GM19455 (cell line): ENCODE results near the gene GALNT17.

Source experiments
- ATAC-seq: cut with Tn5 transposase; IDR thresholded peaks from one replicate; pipeline ENCODE4 v1.9.1; 2021; ENCODE audit not compliant: unreplicated experiment

GALNT17 gene

DNA sequence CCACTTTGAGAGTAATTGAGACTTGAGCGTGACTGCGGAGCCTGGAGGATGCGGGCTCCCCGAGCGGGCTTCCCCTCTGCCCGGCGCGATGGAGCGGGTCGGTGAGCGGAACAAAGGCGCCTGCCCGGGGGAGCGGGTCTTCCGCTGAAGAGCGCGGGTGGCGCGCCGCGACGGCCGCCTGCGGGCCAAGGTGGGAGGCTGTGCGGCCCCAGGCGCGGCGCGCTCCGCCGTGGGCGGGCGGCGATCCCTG is at the start of gene GALNT17:
Gene GALNT17 (plus strand): TSS at position 18 of the 250 bp plus-strand sequence.
- no peak for ATAC-seq

DNA sequence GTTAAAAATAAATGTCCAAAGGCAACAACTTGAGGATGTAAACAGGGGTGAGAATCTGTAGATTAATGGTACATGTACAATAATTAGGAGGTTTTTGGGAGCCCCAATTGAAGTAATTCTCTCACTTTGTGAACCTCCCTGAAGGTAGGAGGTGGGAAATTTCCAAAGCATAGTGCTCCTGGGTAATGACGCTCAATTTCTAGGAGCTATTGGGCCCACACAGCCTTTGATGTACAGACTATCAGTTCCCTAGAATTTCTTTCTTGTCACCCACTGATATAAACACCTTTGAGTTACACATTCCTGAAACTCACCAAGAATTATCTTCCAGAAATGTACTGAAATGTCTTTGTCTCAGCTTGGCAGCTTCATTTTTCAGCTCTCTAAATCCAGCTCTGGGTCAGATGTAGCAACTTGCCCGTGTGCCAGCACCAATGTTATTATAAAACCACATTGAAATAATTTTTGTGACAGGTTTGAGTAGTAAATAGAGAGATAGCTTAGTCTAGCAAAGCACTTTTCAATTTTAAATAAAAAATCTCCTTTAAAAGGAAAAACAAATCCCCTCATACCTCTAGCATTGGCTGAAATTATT is 36.6 kb upstream of the GALNT17 start:
- no peak for ATAC-seq

DNA sequence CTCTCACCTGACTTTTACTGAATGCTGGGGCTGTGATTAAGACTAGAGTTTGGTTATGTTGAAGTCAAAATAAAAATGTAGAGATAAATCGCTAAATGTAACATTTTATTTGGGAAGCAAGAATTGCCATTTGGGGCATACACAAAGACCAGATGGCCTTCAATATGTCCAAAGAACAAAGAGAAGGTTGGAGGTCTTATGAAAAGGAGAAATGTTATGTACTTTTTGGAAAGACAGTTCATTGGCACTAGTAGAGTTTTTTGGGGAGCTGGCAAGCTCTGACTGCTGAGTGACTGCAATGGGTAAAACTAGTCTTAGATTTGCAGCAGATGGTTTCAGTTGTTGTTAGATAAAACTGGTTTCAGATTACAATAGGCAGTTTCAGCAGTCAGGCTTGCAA is 35.6 kb upstream of the GALNT17 start:
- no peak for ATAC-seq

DNA sequence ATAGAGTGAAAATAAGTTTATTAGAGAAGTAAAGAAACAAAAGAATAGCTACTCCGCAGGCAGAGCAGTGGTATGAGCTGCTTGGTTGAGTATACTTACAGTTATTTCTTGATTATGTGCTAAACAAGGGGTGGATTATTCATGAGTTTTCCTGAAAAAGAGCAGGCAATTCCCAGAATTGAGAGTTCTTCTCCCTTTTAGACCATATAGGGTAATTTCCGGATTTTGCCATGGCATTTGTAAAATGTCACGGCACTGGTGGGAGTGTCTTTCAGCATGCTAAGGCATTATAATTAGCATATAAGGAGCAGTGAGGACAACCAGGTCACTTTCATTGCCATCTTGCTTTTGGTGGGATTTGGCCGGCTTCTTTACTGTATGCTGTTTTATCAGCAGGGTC is 25.7 kb upstream of the GALNT17 start:
- no peak for ATAC-seq

DNA sequence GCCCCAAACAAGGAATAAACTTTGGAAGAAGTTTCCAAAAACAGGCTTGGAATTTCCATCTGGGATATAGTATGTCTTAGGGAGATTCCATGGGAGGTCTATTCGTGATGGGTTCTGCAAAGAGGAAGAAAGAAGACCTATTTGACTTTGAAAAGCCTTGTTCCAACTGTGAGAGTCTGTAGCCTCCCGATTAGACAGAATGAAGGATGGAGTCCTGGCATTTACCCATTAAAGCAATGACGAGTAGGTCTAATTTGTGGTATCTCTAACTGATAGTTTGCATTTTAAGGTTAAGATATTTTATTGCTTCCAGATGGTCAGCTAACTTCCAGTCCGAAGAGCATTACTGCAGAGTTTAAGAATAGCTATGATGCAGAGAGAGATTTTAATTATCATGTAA is 19.5 kb upstream of the GALNT17 start:
- no peak for ATAC-seq

DNA sequence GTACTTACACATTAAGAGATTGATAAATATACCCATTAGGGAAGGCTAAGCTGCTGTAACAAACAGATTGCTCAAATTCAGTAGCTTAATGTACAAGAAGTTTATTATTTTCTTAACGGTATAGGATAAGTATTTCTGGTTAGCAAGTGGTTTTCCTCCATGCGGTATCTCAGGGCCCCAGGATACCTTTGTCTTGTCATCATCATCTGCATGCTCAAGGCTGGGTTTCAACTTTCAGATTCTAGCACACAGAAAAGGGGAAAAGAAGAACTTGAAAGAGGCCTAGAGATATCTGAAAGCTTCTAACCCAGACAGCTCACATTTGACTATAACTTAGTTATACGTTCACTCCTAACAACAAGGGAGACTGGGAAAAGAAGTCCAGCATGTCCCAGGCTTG is 11.8 kb upstream of the GALNT17 start:
- no peak for ATAC-seq

DNA sequence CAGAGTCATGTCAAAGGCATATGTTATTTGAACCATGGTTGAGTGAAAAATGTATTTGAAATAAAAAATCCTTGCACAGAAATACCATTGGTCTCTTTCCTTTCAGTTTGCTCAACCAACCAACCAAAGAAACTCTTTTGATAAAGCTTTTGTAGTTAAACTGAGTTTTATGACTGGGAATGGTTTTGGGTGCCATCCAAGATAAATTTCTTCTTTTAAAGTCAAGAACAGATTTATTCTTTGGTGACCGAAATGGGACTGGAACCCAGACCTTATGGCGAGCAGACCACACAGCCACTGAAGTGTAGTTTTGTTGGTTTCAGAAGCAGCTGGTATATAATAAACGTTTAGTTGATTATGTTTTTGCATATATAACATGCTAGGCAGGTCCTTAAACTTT is 2.8 kb upstream of the GALNT17 start:
- no peak for ATAC-seq

DNA sequence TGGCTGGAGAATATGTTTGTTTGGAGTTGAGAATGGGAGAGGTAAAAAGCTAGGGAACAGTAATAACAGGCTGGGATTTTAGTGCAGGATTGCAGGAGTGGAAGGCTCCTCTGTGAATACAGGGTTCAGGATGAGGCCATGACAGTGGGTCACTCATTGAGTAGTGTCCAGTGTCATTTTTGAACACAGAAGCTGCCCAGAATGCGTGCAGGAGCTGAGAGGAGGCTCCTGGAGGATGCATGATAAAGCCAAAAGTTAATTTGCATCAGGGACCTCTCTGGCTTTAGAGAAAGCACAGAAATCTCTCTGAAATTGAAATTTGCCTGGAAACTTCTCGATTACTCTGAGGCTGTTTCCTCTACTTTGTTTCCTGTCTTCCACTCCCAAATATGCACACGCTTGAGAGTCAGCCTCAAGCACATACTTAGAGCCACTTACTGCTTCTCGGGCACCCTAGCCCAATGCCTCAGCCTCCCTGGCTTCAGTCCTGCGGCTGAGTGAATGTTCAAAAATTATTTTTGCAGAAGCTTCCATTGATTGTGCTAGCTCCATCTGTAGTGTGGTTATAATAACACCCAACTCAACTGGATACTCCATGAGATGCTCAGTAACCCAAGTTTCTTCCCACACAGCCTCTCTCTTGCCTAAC is 1.8 kb upstream of the GALNT17 start:
- no peak for ATAC-seq

DNA sequence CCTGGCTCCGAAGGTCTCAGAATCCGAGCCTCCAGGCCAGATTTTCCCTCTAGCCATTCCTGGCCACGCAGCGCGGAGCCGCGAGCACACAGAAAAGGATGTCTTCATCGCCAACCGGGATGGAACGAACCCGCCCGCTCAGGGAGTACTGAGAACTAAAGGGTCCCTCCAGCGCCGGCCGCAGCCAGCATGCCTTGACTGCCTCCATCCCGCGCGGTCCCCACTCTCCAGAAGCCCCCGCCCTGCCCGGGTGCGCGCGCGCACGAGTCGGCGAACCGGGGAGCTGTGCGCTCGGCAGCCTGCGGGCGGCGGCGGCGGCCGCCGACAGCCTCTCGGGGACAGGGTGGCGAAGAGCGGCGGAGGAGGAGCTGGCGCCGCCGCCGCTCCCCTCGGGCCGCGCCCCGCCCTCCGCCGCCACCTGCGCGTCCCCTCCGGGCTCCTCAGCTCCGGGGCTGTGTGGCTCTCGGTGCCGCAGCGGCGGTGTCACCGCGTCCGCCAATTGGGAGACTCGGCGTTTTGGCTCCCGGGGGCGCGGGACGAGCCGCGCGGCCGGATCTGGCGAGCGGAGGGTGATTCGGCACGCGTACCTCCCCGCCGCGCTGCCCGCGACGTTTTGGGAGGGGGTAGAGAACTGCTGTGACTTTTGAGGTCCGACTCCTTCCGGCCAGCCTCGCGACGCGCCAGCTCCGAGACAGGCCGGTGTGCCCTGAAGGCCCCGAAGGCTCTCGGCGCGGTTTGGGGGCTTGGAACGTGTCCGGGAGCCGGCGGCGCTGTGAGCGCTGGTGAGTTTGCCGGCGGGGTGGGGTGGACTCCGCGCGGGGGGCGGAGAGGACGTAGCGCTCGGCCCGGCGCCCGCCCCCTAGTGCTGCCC is 453 bp upstream of the GALNT17 start:
- ATAC-seq, result no peak

DNA sequence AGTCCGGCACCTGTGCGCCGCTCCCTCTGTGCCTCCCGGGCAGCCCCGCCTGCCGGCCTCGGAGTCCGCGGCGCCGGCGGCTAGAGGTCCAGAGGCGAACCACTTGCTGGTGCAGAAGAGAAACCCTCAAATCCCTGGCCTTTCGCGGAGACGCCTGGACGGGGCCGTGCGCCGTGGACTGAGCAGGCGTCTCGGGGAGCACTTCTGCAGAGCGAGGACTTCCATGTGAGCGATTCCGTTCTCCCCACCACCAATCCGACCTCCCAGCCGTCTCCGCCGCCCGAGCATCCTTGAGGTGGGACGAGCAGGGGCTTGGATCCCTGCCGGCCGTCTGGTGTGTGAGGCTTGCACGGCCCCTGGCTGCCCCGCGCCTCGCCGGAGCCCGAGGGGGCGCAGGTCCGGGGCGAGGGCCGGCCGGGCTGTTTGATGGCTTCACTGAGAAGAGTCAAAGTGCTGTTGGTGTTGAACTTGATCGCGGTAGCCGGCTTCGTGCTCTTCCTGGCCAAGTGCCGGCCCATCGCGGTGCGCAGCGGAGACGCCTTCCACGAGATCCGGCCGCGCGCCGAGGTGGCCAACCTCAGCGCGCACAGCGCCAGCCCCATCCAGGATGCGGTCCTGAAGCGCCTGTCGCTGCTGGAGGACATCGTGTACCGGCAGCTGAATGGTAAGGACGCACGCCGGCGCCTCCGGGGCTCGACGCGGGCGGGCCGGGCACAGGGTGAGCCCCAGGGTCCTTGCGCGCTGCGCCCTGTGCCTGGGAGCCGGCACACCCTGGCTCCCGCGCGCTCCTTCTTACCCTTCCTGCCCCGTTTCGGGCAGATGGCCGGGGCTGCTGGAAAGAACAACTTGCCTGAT is 660 bp downstream of the GALNT17 start:
- no peak for ATAC-seq

DNA sequence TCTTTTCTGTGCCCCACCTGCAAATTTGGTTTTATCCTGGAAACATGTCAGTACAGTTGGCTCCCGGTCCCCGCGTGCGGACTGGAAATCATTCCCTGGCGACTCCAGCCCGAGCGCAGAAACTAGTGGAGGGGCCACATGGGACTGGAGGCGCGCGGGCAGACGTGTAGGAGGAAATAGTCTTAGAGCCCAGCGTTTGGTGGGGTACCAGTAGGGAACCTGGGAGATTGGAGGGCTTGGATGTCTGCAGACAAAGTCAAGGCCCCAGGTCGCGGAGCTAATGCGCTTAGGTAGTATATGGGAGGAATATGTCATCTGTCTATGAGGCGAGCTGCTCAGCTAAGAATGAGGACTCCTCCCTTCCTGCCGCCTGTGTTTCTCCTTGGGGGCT is 1.3 kb downstream of the GALNT17 start:
- no peak for ATAC-seq

DNA sequence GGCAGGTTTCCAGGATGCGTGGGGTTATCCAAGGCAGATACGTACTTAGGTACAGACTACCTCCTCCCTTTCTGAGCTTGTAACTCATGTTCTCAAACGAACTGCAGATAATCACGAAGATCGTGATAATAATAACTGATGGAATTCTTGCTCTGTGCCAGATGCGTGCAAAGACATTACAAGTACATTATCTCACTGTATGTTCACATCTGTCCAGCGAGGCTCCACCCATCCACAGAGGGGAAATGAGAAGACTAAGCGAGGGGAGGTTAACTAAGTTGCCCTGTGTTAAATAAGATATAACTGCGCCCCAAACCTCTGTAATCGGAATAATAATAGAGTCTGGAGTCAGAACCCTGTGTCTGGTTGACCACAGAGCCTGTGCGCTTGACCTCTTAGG is 1.9 kb downstream of the GALNT17 start:
- ATAC-seq, result no peak

DNA sequence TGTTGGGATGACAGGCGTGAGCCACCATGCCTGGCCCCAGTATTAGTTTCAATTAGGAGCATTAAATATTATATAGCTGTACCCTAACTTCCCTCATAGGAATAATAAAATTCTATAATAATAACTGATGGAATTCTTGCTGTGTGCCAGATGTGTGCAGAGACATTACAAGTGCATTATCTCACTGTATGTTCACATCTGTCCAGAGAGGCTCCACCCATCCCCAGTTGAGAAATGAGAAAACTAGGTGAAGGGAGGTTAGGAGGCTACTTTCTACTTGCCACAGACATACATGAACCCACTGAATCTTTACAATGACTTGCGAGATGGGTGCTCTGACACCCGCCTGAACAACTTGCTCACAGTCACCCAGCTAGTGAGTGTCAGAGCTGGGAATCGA is 3.2 kb downstream of the GALNT17 start:
- ATAC-seq, result no peak

DNA sequence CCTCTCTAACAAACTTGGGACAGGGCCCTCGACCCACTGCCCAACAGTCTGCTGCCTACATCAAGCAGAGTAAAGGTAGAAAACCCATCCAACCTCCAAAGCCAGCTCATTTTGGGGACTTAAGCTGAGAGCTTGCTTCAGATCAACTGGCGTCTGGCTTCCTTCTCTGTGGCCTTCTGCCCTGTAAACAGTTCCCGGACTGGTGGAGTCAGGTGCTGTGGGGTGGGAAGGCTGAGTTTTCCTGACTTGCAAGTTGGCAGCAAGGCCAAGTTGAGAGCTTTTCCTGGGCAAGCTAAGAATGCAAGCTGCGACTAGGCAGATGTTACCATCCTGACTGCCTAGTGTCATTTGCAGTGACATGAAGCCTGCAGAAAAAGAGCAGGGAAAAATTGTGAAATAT is 3.7 kb downstream of the GALNT17 start:
- ATAC-seq, result no peak

DNA sequence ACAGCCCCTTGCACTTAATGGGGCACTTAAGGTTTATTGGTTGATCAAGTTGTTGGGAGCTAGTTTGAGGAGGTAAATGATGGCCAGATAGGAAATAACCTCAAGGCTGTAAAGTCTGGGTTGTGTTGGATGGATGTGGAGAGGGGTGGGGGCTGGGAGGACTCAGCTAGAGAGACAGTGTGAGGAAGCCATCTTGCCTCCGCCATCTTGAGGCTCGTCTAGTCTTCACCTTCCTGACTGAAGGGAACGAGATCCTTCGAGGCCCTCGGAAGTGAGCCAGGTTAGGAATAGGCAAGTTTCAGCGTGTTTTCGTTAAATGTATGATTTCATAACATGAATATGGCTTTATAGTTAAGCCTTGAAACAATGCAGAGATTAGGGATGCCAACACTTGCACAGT is 5.5 kb downstream of the GALNT17 start:
- no peak for ATAC-seq

DNA sequence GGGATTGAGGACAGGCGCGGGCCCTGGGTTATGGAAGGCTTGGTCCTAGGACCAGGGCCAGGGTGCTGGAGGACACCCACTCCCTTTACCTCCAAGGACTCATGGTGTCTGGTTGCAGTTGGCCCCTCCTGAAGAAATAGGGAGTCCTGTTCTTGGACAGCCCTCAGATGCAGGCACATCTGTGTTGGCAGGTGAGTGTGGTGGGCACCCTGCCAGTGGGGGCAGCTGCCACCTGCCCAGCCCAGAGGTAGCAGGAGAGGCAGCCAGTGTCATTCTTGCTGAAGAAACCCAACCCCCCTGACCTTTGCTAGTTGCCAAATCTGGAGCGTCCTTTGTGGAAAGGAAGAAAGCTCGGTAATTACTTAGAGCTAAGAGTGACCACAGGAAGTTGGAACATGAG is 8.3 kb downstream of the GALNT17 start:
- ATAC-seq, result no peak

DNA sequence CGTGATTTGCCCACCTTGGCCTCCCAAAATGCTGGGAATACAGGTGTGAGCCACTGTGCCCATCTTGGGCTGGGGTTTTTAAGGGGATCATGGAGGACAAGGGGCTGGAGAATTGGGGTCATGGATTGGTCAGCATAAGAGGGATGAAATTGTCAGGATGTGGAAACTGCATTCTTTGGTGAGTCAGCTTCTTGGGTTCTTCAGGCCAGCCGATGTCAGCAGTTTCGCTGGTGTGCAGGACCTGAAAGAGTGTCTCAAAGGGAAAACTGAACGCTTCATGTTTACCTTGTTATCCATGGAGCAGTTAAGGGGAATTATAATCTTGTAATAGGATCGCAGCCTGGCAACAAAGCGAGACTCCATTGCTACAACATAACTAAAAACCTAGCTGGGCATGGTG is 13.0 kb downstream of the GALNT17 start:
- no peak for ATAC-seq

DNA sequence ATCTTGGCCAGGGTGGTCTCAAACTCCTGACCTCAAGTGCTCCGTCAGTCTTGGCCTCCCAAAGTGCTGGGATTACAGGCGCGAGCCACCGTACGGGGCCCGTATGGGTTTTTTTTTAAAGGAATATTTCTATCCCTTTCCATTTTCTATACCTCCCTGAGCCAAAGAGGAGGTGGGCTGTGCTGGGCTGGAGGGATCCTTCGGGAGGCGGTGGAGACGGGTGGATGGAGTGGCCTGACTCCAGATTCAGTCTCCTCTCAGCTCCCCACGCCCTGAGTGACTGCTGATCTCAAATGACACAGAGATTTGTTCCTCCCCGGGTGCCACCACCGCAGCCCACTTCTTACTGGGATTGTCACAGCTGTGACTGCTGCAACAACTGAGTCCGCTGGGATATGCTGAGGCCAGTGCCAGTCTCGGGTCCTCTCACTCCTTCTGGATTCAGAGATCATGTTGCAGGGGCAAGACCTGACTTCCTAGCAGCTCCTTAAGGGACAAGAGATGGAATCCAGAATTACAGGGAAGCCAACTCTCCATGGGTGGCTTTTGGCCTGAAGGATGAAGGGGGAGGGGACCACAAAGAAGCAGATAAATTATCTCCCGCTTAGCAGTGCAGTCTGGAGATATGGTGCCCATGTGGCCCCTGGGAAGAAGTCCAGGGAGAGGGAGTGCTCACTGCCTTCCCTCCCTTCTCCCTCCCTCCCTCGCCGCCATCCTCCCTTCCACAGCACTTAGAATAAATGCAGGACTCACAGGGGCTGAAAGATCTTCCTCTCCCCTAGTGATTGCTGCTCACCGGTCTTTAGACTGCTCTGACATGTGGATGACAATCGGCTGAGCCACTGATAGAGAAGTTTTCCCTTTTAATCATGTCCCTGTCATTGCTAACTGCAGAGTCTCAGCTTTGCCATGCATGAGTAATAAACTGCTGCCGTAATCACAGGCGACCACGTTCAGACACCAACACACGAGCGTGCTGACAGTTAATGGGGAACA is 14.3 kb downstream of the GALNT17 start:
- ATAC-seq, result no peak

DNA sequence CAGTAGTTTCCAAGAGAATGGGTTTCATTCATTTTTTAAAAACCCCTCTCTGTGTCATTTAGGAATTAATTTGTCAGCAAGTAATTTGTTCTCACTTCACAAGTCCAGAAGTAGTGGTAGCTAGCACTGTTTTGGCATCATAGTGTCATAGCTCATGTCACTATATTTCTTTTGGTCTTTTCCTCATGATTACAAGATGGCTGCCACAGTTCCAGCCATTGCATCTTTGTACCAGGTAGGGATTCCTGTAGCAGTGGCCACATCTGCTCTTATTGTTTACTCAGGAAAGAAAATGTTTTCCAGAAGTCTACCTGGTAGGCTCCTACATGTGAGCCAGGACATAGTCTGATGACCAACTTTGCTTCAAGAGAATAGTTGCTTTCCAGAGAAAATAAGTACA is 16.2 kb downstream of the GALNT17 start:
- ATAC-seq, result no peak

DNA sequence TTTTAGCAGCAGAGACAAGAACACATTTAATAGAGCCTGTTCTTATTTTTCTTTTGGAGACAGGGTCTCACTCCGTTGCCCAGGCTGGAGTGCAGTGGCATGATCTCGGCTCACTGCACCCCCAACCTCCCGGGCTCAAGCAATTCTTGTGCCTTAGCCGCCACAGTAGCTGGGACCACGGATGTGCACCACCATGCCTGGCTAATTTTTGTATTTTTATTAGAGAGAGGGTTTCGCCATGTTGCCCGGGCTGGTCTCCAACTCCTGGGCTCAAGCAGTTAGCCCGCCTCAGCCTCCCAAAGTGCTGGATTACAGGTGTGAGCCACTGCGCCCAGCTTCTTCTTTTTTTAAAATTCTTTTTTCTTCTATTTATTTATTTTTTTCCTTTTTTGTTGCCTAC is 23.3 kb downstream of the GALNT17 start:
- ATAC-seq, result no peak
